ENCODE measurements around the gene NDFIP2.

GRCh38 chr13:79502859-79503468 lies 22.0 kb downstream of the NDFIP2 start:
- TF ChIP-seq BHLHE40 (IDR thresholded peaks at IDR 0.05; ENCODE audit: borderline replicate concordance) (no peak), SP1 (IDR thresholded peaks at IDR 0.05) (no peak), SUZ12 (IDR thresholded peaks at IDR 0.05) (no peak), PKNOX1 (IDR thresholded peaks at IDR 0.05) (no peak), FOXA1 (IDR thresholded peaks at IDR 0.05) (no peak), TARDBP (IDR thresholded peaks at IDR 0.05) (no peak), FOXK2 (IDR thresholded peaks at IDR 0.05) (no peak)

Measured in HEK293T (cell line).